ENCODE data around the gene NCOA4.
"Not testable (repeated sequence)": the region's sequence is repeated elsewhere in the genome, so short reads cannot be mapped to it uniquely, and the experiment has no call there.

NCOA4 gene

DNA sequence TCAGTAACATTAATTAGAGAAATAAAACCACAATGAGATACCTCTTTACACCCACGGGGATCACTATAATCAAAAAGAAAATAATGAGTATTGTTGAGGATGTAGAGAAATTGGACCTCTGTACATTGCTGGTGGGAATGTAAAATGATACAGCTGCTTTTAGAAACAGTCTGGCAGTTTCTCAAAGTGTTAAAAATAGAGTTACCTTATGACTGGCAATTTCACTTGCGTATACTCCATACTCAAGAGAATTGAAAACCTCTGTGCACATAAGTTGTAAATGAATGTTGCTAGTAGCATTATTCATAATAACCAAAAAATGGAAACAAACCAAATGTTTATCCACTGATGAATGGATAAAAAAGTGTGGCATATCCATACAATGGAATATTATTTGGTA is 51.9 kb downstream of the NCOA4 start:
- not testable (repeated sequence) for DNase-seq

GRCh38 chr10:45974041-45974440 is 56.4 kb downstream of the NCOA4 start:
- DNase-seq: not testable (repeated sequence)

GRCh38 chr10:45972813-45973169 is 57.6 kb downstream of the NCOA4 start:
- not testable (repeated sequence) for DNase-seq

DNA sequence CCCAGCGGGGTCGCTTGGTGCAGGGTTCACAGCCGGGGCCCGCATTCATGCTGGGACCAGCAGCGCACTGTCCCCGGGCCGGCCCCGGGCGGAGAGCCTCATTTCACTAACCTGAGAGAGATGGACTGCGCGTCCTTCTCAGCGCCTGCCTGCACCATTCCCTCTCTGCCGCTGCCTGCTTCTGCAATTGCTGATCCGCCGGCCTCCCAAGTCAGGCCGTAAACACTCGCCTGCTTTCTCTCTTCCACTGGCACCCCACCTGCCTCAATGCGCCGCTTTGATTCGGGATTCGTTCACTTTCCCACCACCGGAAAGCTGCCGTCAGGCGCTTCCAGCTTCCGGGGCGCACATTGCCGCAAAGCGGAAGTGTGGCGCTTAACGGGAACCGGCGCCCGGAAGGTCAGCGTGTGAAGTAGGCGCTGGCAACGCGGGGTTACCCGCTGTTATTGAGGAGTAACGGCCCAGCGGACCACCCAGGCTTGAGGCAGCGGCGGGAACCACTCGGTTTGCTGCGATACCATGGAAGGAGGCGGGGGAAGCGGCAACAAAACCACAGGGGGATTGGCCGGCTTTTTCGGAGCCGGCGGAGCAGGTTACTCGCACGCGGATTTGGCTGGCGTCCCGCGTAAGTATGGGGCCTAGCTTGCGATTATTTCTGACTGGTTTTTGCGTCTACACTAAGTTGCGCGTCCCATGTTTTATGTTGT is 58.2 kb downstream of the NCOA4 start, which contains the start of gene TIMM23:
TIMM23 (plus strand) TSS at position 384 of the 707 bp plus-strand sequence; CDS start at position 520, 136 bp downstream.
- peak; percentile 83 for DNase-seq

DNA sequence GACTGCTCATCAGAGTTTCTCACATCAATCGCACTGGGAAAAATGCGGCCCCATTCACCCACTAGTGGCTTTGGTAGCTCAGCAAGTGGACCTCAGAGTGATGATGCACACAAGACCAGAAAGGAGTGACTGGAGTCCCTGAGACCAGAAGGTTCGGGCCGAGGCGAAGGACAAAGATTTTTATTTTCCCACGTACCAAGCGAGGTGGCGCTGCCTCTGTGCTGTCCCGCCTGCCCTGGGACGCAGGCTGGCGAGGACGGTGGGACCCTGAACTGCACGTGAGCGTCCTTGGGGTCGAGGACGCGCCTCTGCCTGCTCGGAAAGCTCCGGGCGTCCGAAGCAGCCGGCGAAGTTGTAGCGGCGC is 58.7 kb downstream of the NCOA4 start:
- not testable (repeated sequence) for DNase-seq

- not testable (repeated sequence) for DNase-seq
Observed at GRCh38 chr10:45971019-45971418, 59.4 kb downstream of the NCOA4 start.

- DNase-seq: not testable (repeated sequence)
Observed at GRCh38 chr10:45962686-45963452, 67.6 kb downstream of the NCOA4 start.

DNA sequence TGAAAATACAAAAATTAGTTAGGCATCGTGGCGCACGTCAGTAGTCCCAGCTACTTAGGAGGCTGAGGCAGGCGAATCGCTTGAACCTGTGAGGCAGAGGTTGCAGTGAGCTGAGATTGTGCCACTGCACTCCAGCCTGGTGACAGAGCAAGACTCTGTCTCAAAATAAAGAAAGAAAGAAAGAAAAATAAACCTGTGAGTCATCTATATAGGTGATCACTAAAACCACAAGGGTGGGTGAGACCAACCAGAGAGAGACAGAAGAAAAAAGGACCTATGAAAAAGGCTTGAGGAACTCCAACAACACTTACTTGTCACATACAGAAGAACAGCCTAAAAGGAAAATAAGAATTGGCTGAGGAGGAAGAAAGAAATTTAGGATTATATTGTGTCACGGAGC is 72.5 kb downstream of the NCOA4 start:
- DNase-seq: not testable (repeated sequence)

- not testable (repeated sequence) for DNase-seq
Observed at GRCh38 chr10:45956634-45957033, 73.8 kb downstream of the NCOA4 start.
